ENCODE measurements around the gene OR2W3.

Gene OR2W3

GRCh38 chr1:247919952-247920351 is 24.6 kb downstream of the OR2W3 start, which contains the start of gene OR2T8:
Gene OR2T8 (plus strand): TSS chr1:247920252. CDS start chr1:247921018, 766 bp downstream.
- no peak for TF ChIP-seq CTCF (IDR thresholded peaks at IDR 0.05)

GRCh38 chr1:247923941-247924340 is 28.6 kb downstream of the OR2W3 start:
- TF ChIP-seq CTCF (IDR thresholded peaks at IDR 0.05), result no peak

- no peak for TF ChIP-seq CTCF (IDR thresholded peaks at IDR 0.05)
Measured at GRCh38 chr1:247924868-247925267, 29.5 kb downstream of the OR2W3 start, which contains the start of gene OR2AJ1. Gene OR2AJ1 (plus strand): TSS chr1:247924889. CDS start chr1:247933769, 8,880 bp downstream.

- no peak for TF ChIP-seq CTCF (IDR thresholded peaks at IDR 0.05)
Measured at GRCh38 chr1:247933989-247934388, 38.6 kb downstream of the OR2W3 start.

GRCh38 chr1:247935781-247936180 is 40.4 kb downstream of the OR2W3 start:
- TF ChIP-seq CTCF (IDR thresholded peaks at IDR 0.05), result no peak

GRCh38 chr1:247936415-247936814 is 41.0 kb downstream of the OR2W3 start:
- TF ChIP-seq CTCF (IDR thresholded peaks at IDR 0.05), result no peak

- peak; percentile 90 for TF ChIP-seq CTCF (IDR thresholded peaks at IDR 0.05)
Measured at GRCh38 chr1:247936965-247937734, 41.8 kb downstream of the OR2W3 start.
